Sigmoid colon (tissue), 7 donors: ENCODE data around the gene AP2A1. TPM values are rescaled to one million over a fixed set of nuclear protein-coding genes. Genes with fewer than 3 reads are reported as not detected.
"Not testable (repeated sequence)": the region's sequence is repeated elsewhere in the genome, so short reads cannot be mapped to it uniquely, and the experiment has no call there.

Source experiments
- DNase-seq: peaks from one replicate; pipeline ENCODE4 v3.0.0-alpha.2; 2019
- H3K27ac ChIP-seq, 4 donors: fragments of 200-600 bp; sonication (generic); one replicate each; pipeline ENCODE4 v1.5.1; 2016 to 2019; ENCODE audit warnings: mild to moderate bottlenecking in 1 of 4
- H3K27me3 ChIP-seq, 3 donors: fragments of 200-600 bp; sonication (generic); one replicate each; pipeline ENCODE4 v1.5.1; 2019; ENCODE audit warnings: mild to moderate bottlenecking in 1 of 3
- H3K36me3 ChIP-seq, 4 donors: fragments of 200-600 bp; sonication (generic); one replicate each; pipeline ENCODE4 v1.5.1; 2016 to 2019
- H3K4me1 ChIP-seq, 4 donors: fragments of 200-600 bp; sonication (generic); one replicate each; pipeline ENCODE4 v1.5.1; 2017 to 2019
- H3K4me3 ChIP-seq, 4 donors: fragments of 200-600 bp; sonication (generic); one replicate each; pipeline ENCODE4 v1.5.1; 2017 to 2019; ENCODE audit warnings: mild to moderate bottlenecking in 2 of 4, moderate library complexity in 1 of 4
- H3K9me3 ChIP-seq, 4 donors: fragments of 200-600 bp in 3 of 4; sonication (generic) in 3 of 4; one replicate each; pipeline versions ENCODE4 v1.5.1 to v1.6.1; 2013 to 2019
- CTCF ChIP-seq, 4 experiments: fragments of 450-650 bp in 3 of 4; fragments of 200-600 bp in 1 of 4; IDR thresholded peaks; one replicate each; pipeline ENCODE4 v1.5.1; 2016 to 2019; ENCODE audit warnings: antibody characterized with exemption in 4 of 4, mild to moderate bottlenecking in 3 of 4, moderate library complexity in 2 of 4
- EP300 ChIP-seq, 4 donors: sonication (generic); formaldehyde crosslinking; IDR thresholded peaks; one replicate each; pipeline ENCODE4 v1.6.1; 2017; ENCODE audit warnings: antibody characterized with exemption in 4 of 4
- POLR2A ChIP-seq, 2 donors: fragments of 450-650 bp; IDR thresholded peaks; one replicate each; pipeline ENCODE4 v1.6.1; 2016; ENCODE audit warnings: antibody characterized with exemption in 2 of 2, mild to moderate bottlenecking in 2 of 2, moderate library complexity in 2 of 2
- POLR2AphosphoS5 ChIP-seq, 4 donors: sonication (generic); formaldehyde crosslinking; IDR thresholded peaks; one replicate each; pipeline ENCODE4 v1.6.1; 2017; ENCODE audit warnings: antibody characterized with exemption in 4 of 4
- WGBS, 2 donors: extraction: QIAGEN DNeasy Blood & Tissue Kit; methylation state at CpG; one replicate each; pipeline ENCODE4 v1.1.7; 2013; 5-methylcytosine and 5-hydroxymethylcytosine counted together
- intact Hi-C: fragments of 100-400 bp; cut with DNase I; formaldehyde crosslinking; loops from one replicate; pipeline ENCODE4 v1.15.1; 2023
- polyA plus RNA-seq, 3 donors: library from polyadenylated mRNA; stranded (reverse); fragments of 200-250 nt; gene quantifications; one replicate each; pipeline ENCODE4 v1.2.3, GENCODE V29; 2013
- total RNA-seq, 4 donors: library from RNA; depleted of rRNA; stranded (reverse); fragments of >200 nt; gene quantifications; one replicate each; pipeline ENCODE4 v1.1.0, GENCODE V29; 2016
- donor health status: healthy with polysubstance abuse.
- donor health status: Bipolar disorder and iron deficiency.
- donor health status: healthy.

The AP2A1 gene
- total and polyA plus RNA-seq, 7 donors: 33.0 to 81.1 (median 50.7) TPM

DNA sequence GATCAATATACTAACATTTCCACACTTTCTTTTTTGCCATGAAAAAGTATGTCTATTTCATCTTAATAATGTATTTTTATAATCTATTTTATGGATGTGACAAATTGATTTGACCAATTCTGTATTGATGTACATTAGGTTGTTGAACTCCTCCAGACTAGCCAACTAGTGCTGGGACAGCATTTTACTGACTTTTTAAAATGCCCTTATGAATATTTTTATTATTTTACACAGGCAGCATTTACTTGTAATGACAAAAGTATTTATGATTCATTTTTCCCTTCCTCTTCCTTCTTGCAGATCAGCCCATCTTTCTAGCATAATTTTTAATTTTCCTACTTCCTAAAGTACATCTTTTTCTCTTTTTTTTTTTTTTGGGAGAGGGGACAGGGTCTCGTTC, 47.2 kb downstream of the AP2A1 start:
- Histone ChIP-seq H3K4me1 (peaks cover 0 to 35% (median 33%) of the 10 kb centered on the region in 4 donors), H3K27me3 (no peaks in the 10 kb centered on the region), H3K27ac (peak overlapping the region; percentile 84 to 91 (median 86)), H3K9me3 (no peaks in the 10 kb centered on the region), H3K36me3 (no peaks in the 10 kb centered on the region), H3K4me3 (peak overlapping the region in 3 of 4 donors; percentile 53 to 72 (median 61))
- no peak for TF ChIP-seq CTCF (IDR thresholded peaks at IDR 0.05)
- TF ChIP-seq POLR2A (IDR thresholded peaks at IDR 0.05): no peak
- TF ChIP-seq EP300 (IDR thresholded peaks at IDR 0.05): no peak
- no peak for TF ChIP-seq POLR2AphosphoS5 (IDR thresholded peaks at IDR 0.05)
- intact Hi-C loops: no loop called here
- no peak for DNase-seq
- 80 to 91% methylated on average over 1 of the region's 1 CpG for WGBS, 2 donors

GRCh38 chr19:49816590-49816989, 49.8 kb downstream of the AP2A1 start:
- TF ChIP-seq POLR2AphosphoS5 (IDR thresholded peaks at IDR 0.05) (no peak), POLR2A (IDR thresholded peaks at IDR 0.05) (no peak), CTCF (IDR thresholded peaks at IDR 0.05) (no peak), EP300 (IDR thresholded peaks at IDR 0.05) (no peak)
- Histone ChIP-seq H3K4me3 (peak overlapping the region in 2 of 4 donors; percentile 77 to 80), H3K27me3 (no peaks in the 10 kb centered on the region), H3K4me1 (peaks cover 0 to 43% (median 37%) of the 10 kb centered on the region in 4 donors), H3K36me3 (peaks cover 0 to 10% (median 0%) of the 10 kb centered on the region in 4 donors), H3K9me3 (no peaks in the 10 kb centered on the region), H3K27ac (peak overlapping the region; percentile 96 to 98 (median 96))
- intact Hi-C loops: loop anchor here (5.0 kb wide), 1 partner anchor 1184 kb away; no protein-coding TSS in a partner anchor
- no peak for DNase-seq
- WGBS, 2 donors: 77 to 83% methylated on average over 14 of the region's 14 CpGs

GRCh38 chr19:49817964-49818648, 51.3 kb downstream of the AP2A1 start, which contains the start of gene MED25:
MED25 (plus strand) TSS chr19:49818289; CDS start chr19:49818342, 53 bp downstream.
- Histone ChIP-seq H3K27ac (peak within 1 kb of the TSS; percentile 96 to 98 (median 96)), H3K4me1 (peaks cover 0 to 35% (median 30%) of the 10 kb centered on the region in 4 donors), H3K4me3 (peak within 1 kb of the TSS; percentile 77 to 94 (median 82)), H3K9me3 (no peaks in the 10 kb centered on the region), H3K27me3 (no peaks in the 10 kb centered on the region), H3K36me3 (peaks cover 0 to 18% (median 2%) of the 10 kb centered on the region in 4 donors)
- intact Hi-C loops: loop anchor here (1.0 to 5.0 kb wide), 3 partner anchors 33 to 1186 kb away; partner anchors contain the start of gene PTOV1
- peak; percentile 91 for DNase-seq
- 0 to 1% methylated on average over 57 of the region's 57 CpGs for WGBS, 2 donors
- TF ChIP-seq POLR2AphosphoS5 (IDR thresholded peaks at IDR 0.05) (peak; percentile 77 to 94 (median 91)), POLR2A (IDR thresholded peaks at IDR 0.05) (peak; percentile 68 to 76), EP300 (IDR thresholded peaks at IDR 0.05) (no peak), CTCF (IDR thresholded peaks at IDR 0.05) (peak; percentile 34 to 73 (median 51))

DNA sequence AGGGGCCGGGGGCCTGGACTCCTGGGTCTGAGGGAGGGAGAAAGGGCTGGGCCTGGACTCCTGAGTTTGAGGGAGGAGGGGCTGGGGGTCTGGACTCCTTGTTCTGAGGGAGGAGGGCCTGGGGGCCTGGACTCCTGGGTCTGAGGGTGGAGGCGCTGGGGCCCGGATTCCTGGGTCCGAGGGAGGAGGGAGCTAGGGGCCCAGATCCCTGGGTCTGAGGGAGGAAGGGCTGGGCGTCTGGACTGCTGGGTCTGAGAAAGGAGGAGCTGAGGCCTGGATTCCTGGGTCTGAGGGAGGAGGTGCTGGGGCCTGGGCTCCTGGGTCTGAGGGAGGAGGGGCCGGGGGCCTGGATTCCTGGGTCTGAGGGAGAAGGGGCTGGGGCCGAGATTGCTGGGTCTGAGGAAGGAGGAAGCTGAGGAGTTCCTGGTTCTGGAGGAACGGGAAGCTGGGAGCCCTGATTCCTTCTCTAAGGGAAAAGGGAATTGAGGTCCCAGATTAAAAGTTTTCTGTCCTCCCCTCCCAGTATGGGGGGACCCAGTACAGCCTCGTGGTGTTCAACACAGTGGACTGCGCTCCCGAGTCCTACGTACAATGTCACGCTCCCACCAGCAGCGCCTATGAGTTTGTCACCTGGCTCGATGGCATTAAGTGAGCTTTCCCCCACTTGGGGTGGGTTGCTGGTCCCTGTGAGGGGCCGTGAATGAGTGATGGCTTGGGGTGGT, 52.0 kb downstream of the AP2A1 start:
- no peak for DNase-seq
- H3K4me3 ChIP-seq: peak overlapping the region; percentile 77 to 94 (median 82)
- peaks cover 0 to 32% (median 30%) of the 10 kb centered on the region in 4 donors for H3K4me1 ChIP-seq
- H3K27me3 ChIP-seq: no peaks in the 10 kb centered on the region
- peak overlapping the region; percentile 96 to 98 (median 96) for H3K27ac ChIP-seq
- intact Hi-C loops: loop anchor here (2.0 to 5.0 kb wide), 2 partner anchors 32 to 1187 kb away; partner anchors contain the start of gene PTOV1
- no peak for TF ChIP-seq POLR2AphosphoS5 (IDR thresholded peaks at IDR 0.05)
- TF ChIP-seq CTCF (IDR thresholded peaks at IDR 0.05): no peak
- no peak for TF ChIP-seq EP300 (IDR thresholded peaks at IDR 0.05)
- TF ChIP-seq POLR2A (IDR thresholded peaks at IDR 0.05): no peak
- H3K9me3 ChIP-seq: no peaks in the 10 kb centered on the region
- 26 to 39% methylated on average over 16 of the region's 16 CpGs for WGBS, 2 donors
- H3K36me3 ChIP-seq: peaks cover 0 to 25% (median 7%) of the 10 kb centered on the region in 4 donors

DNA sequence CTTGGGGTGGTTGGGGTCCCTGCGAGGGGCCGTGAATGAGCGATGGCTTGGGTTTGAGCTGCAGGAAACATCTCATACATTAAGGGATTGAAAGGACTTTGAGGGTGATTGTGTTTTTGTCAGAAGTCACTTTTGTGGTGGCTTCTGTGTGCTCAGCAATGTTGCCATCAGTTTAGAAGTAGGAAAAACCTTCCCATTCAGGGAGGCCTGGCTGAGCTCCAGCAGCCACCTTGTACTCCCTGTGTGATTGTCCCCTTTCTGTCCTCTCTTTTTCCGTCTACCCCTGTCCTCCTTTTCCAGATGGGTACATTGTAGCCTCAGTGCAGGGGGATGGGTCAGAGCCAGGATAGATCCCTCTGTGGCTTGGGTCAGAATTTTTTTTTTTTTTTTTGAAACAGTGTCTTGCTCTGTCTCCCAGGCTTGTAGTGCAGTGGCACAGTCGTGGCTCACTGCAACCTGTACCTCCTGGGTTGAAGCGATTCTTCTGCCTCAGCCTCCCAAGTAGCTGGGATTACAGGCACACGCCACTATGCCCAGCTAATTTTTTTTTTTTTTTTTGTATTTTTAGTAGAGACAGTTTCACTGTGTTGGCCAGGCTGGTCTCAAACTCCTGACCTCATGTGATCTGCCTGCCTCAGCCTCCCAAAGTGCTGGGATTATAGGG, 52.8 kb downstream of the AP2A1 start:
- Histone ChIP-seq H3K36me3 (peaks cover 0 to 30% (median 7%) of the 10 kb centered on the region in 4 donors), H3K4me1 (peaks cover 0 to 30% (median 28%) of the 10 kb centered on the region in 4 donors), H3K27ac (peak overlapping the region in 1 of 4 donors; percentile 97), H3K4me3 (peak overlapping the region in 3 of 4 donors; percentile 77 to 94 (median 80))
- H3K27me3 ChIP-seq, H3K9me3 ChIP-seq, DNase-seq: not testable (repeated sequence)
- WGBS, 2 donors: 81 to 86% methylated on average over 7 of the region's 7 CpGs
- intact Hi-C loops: loop anchor here (2.0 to 5.0 kb wide), 2 partner anchors 31 to 1187 kb away; partner anchors contain the start of gene PTOV1
